ENCODE data around the gene GPBAR1.

GPBAR1 gene

DNA sequence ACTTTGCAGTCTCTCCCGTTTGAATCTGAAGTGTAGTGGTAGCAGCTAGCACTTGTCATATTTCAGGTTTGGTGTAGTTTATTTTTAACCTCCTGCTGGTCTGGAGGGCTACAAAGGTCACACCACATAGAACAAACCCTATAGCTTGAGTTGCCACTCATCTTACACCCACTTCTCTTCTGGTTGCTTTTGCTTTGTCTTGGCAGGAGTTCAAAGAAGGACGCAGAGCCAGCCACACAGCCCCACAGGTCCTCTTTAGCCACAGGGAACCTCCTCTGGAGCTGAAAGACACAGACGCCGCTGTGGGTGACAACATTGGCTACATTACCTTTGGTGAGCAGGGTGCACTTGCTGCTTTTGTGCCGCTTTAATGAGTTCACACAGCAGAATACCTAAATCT lies 15.6 kb upstream of the GPBAR1 start:
- no peak for DNase-seq

DNA sequence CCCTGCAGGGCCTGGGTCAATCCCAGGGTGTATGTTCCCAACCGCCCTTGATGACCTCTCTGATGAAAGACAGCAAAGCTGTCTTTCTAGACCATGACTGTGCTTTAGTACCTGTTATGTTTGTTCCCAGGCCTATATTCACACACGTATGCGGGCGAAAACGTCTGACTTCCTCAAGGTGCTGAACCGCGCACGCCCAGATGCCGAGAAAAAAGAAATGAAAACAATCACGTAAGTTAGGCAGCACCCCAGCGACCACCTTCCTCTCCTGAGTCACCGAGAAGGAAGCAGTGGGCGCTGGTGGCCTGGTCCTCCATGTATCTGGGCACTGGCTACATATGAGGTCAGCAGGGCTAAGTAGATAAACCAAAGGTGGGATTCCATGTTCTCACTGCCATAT lies 11.1 kb upstream of the GPBAR1 start:
- DNase-seq: no peak

DNA sequence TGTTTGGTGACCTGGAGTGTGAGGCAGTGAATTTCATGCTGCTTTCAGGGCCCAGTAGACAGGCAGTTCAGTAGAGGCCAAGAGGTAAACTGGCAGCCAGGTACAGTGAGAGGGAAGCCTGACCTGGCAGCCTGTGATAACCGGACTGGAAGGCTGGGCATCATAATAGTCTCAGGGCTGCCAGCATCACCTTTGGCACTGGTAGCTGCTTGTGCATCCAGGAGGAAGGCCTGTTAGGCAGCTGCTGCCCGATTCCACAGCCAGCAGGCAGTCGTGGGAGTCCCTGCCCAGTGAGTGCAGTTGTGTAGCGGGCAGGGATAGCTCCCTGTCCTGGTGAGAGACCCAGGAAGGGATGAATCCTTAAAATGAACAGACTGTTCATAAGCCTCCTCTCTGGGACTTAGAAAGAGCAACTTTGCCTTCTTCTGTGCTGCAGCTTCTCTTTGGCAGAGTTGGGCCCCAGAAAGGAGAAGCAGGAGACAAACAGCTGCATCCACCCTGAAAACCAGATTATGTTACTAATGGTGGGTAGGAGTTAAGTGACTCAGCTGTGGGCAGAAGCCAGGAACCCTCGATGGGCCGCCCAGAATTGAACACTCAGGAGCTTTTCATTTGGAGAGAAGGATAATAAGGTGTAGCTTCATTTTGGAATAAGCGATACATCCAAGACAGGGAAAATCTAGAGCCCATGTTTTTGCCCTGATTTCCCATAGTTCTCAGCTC lies 8.1 kb upstream of the GPBAR1 start:
- no peak for DNase-seq

DNA sequence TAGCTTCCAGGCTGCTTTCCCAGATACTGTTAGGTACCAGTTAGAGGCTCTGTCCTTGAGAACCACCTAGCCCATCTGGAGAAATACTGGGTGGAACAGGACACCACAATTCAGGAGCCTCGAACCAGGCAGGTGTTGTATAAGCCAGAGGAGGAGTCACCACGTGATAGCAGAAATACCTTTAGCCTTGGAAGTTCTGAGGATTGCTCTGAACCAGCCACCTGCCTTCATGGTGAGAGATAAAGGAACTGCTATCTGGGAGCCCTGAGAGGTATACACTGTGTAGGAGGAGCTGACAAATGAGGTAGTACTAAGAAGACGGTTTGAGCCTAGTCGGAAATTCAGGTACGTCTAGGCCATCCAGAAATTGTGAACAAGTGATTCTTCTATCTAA lies 7.6 kb upstream of the GPBAR1 start:
- no peak for DNase-seq

DNA sequence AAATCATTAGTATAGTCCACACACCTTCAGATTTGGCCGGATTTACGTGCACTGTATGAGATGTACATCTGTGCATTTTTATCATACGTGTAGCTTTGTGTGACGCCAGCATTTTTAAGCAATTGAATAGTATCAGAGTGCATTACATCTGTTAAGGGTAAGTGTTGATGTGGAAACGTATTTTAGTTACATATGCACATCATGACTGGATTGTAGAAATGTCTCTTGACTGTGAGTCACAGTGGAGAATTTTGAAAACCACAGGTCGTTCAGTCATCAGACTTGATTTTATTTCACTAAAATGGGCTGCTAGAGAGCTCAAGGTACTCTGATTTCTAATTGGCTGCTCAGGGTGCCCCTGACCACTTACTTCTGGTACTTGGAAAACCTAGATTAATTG lies 5.4 kb upstream of the GPBAR1 start:
- no peak for DNase-seq

DNA sequence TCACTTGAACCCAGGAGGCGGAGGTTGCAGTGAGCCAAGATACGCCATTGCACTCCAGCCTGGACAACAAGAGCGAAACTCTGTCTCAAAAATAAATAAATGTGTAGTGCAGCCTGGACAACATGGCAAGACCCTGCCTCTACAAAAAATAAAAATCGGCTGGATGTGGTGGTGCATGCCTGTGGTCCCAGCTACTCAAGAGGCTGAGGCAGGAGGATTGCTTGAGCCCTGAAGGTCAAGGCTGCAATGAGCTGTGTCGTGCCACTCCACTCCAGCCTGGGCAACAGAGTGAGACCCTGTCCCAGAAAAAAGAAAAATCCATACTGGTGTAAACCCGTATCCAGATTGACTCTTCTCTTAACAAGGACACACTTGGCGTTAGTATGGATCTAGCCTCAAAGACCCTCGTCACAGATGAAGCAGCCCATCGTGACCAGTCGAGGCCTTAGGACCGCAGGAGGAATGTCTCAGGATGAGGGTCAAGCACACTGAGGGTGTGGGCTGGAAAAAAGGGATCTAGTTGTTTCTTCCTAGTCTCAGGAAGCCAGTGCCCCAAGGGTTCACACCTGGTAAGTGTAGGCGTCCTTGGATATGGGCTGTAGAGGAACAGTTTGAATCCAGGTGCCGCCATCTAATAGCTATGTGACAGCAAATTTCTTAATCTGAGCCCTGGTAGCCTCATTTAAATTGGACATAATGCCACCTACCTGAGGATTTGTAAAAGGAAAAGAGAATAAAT lies 4.0 kb upstream of the GPBAR1 start:
- DNase-seq: no peak

DNA sequence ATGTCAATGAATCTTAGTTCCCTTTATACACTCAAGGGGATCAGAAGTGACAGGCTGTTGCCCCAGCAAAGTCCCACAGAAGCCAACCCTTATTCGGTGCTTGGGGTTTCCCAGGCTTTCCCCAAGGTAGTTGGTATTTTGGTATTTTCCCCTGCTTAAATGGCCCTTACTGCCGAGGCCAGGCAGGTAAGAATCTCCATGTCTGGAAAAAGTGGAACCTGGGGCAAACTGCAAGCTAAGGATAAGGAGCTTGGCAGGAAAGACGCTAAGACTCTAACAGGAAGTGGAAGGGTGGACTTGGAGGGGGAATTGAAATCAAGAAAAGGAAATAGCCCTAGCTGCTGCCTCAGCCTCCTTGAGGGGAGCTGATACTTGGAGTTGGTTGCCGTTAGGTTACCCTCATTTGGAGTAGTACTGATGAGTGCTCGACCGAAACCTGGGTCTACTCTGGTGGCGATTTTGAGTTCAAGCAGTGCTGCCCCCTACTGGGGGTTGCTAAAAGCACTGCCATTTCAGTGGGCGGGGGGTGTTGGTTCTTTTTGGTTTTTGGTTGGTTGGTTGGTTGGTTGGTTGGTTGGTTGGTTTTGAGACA lies 3.3 kb upstream of the GPBAR1 start:
- DNase-seq: peak in 1 of 2 donors; percentile 28

DNA sequence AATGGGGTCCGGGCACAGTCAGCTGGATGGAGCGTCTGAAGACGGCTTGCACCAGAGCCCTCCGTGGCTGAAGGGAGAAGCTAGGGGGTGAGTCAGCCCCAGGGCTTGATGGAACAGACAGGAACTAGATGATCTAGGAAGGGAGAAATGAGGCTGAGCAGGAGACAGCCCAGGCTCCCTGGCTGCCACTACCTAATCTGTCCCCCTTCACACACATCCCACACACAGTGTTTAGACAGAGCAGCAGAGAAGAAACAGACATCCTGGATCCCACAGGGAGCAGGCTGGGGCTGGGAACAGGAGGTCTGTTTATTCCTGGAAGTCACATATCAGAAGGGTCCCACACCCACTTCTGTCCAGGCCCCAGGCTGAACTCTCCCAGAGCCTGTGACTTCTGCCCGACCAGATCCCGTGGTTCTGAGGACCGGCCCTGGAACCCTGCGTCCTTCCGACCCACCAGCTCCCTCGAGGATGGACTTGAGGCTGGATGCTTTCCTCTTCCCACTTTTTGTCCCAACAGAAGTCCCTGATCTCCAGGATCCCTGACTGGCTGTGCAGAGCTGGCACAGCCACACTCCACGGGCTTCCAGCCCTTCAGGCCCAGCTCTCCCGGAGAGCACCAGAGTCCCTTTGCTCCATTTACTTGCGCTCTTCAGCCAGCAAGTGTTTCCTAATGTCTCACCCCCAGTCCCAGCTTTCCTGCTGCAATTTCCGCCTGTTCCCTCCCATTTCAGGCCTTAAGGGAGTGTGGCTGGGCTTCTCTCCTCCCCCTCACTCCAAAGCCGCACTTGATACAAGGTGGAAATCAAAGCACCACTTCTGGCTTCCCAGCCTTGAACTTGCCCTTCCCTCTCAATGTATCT lies 1.5 kb upstream of the GPBAR1 start:
- no peak for DNase-seq

DNA sequence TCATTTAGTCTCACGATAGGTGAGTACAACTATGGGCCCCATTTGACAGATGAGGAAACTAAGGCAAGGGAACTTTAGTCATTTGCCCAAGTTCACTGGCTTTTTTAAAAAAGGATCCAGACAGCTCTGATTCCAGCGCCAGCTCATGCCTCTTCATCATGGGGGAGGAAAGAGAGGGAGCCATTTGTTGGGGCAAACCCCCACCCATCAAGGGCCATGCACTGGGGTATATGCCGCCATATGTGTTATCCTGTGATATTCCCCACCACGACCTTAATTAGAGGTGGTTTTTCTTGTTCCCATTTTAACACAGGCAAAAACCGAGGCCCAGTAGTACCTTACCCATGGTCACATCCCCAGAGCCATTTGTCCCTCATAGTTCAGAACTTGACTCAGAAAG lies 649 bp upstream of the GPBAR1 start:
- DNase-seq: no peak

DNA sequence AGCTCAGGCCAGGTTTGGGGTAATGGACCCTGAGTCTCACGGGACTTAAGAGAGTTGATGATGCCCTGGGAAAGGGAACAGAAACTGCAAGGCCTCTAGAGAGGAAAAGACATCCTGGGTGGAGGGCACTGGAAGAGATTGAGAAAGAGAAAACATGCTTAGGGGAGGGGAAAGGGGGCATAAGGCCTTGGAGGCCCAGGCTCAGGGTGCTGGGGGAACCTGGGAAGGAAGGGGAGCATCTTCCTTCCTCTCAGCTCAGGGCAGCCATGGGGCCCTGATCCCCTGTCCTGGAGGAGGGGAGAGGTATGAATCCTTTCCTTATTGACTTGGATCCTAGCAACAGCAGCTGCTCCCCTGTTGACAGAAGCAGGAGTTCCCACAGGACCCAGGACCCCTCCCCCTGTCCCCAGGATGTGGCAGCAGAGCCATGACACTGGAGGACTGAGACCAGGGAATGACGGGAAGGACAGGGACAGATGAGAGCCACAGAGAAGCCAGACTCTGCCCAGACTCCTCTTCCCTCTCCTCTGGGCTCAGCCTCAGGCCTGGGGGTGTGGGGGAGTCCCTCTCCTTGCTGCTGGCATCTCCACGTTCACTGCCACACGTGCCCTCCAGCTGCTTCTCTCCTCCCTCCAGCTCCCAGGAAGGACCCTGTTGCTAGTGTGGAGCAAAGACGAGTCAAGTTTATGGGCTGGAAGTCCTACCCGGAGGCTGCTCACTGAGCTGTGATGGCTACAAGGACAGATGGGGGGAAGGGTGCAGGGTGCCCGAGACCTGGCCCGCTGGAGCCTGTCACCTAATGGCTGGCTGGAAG lies 815 bp downstream of the GPBAR1 start:
- DNase-seq: no peak

DNA sequence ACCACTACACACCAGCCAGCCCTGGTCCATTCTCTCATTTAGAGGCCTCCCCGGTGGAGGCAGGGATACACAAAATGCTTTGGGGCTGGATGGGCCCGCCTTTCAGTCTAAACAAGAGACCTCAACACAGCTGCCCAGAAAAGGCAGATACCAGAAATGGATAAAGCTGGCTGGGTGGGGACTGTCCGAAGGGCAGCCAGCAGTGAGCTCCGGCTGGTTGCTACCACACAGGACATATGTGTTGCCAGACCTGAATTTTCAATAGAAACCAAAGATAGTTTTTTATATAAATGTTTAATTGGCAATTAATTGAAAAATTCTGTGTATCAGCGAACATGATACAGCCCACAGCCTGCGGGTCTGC lies 1.4 kb downstream of the GPBAR1 start:
- no peak for DNase-seq

DNA sequence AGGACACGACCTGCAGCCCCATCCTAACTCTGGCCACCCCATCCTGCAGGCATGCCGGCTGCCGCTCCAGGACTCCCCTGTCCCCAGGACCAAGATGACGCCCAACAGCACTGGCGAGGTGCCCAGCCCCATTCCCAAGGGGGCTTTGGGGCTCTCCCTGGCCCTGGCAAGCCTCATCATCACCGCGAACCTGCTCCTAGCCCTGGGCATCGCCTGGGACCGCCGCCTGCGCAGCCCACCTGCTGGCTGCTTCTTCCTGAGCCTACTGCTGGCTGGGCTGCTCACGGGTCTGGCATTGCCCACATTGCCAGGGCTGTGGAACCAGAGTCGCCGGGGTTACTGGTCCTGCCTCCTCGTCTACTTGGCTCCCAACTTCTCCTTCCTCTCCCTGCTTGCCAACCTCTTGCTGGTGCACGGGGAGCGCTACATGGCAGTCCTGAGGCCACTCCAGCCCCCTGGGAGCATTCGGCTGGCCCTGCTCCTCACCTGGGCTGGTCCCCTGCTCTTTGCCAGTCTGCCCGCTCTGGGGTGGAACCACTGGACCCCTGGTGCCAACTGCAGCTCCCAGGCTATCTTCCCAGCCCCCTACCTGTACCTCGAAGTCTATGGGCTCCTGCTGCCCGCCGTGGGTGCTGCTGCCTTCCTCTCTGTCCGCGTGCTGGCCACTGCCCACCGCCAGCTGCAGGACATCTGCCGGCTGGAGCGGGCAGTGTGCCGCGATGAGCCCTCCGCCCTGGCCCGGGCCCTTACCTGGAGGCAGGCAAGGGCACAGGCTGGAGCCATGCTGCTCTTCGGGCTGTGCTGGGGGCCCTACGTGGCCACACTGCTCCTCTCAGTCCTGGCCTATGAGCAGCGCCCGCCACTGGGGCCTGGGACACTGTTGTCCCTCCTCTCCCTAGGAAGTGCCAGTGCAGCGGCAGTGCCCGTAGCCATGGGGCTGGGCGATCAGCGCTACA lies 2.1 kb downstream of the GPBAR1 start:
- no peak for DNase-seq

DNA sequence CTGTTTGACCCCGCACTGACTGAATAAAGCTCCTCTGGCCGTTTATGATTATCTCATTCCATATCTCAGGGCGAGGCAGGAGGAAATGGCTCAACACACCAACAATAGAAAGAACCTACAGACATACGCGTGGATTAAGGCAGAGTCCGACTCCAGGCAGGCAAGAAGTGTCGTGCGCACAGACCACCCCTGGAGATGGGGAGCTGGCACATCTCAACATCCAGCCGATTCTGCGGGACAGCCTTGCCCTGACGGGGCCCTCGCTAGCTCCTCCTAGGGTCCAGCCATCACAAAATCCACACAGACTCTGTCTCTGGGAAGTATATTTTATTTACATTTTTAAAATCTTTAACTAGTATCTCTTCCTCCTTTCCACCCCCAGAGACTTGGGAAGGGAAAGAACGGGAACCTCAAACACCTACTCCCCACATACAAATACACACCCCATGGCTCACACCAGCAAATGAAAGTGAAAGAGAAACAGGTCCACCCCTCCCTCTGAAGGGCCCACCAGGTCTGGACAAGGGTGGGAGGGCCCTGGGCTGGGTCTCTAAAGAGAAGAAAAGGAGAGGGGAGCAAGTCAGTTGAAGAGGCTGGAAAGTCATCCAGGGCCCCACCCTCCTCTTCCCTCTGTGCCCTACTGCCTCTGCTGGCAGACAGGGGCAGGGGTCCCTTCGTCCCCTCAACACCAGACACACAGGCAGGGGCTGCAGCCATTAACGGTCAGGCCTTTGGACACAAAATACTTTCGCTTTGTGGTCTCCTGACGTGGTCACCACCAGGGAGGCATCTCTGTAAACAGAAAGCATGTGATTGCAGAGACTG lies 3.2 kb downstream of the GPBAR1 start:
- no peak for DNase-seq

DNA sequence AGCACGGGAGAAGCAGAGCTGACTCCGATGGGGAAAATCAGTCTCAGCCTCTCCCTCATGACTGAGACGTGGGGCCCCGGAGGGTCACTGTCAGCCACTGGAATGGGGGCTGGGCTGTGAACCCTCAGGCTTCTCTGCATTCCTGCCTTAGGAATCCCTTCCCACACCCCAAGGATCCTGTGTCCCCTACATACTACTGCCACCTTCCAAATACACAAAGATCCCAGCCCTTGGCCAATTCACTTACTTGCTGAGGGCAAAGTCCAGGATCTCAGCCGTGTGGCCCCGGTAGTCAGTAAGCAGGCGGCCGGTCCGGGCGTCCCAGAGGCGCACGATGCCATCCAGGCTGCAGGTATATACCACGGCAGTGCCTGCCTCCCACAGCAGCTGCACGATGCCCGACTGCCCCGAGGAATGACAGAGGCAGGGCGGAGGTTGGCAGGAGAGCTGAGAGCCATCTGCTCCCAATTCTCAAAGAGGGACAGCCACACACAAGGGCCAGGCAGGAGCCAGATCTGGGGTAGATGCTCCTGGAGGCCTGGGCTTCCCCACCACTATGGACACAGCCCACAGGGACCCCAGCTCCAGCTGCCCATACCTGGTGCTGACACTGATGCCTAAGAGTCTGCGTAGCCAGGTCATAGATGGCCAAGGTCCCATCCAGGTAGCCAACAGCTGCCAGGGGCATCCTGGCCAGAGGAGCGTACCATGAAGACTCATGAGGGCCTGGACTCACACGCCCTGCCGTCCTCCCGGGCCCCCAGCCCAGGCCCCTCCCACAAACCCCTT lies 4.2 kb downstream of the GPBAR1 start:
- no peak for DNase-seq

DNA sequence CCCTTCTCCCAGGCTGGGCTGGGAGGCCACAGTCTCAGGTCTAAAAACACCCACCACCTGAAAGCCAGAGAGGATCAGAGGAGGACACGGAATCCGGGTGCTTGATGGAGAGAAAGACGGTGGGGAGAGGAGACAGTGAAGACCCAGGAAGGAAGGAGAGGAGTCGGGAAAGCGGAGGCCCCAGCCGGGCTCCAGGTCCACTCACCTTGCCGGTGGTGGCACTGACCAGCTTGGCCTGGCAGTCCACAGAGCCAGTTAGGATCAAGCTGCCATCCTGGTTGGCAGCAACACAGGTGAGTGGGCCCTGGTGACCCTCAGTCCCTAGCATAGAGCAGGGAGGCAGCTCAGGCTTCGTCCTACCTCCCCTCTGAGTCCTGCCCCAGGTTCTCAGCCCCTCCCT lies 4.8 kb downstream of the GPBAR1 start:
- DNase-seq: no peak

DNA sequence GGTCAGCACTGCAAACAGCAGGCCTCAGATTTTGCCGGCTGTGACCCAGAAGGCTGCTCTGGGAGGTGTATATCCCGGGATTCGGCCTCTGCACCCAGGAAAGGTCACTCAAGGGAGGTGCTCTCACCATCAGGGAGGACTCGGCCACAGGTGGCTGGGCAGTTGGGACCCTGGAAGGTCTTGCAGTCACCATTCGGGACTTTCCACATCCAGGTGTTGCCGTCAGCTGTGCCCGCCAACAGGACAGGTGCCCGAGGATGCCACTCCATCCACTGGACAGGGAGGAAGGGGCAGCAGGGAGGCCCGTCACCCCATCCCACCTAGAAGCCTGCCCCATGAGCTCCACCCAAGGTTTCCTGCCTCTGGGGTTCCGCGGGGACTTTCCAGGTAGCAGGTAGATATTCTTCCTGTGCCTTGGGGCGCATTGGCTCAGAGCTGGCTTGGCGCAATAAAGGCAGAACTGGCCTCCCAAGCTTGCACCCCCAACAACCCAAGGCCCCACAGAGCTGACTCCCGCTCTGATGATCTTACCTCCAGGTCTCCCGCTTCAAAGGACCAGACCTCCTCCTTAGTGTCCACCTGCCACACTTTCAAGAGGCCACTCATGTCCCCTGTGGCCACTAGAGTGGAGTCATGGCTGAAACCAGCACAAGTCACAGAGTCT lies 5.6 kb downstream of the GPBAR1 start:
- DNase-seq: no peak

DNA sequence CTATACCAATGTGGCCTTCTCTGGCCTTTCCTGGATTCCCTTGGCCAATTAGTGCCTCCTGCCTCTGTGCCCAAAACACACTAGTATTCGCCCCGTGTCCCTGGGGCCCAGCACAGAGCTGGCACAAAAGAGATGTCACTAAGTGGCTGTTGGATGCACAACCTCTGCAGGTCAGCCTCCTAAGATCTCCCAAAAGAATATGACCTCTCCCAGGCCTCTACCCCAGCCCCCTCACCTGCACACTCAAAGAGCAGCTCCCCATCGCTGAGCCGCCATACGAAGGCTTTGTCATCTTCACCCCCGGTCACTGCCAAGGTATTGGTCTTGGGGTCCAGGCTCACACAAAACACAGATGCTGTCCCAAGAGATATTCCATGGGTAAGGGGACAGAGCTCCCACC lies 6.4 kb downstream of the GPBAR1 start:
- DNase-seq: no peak

DNA sequence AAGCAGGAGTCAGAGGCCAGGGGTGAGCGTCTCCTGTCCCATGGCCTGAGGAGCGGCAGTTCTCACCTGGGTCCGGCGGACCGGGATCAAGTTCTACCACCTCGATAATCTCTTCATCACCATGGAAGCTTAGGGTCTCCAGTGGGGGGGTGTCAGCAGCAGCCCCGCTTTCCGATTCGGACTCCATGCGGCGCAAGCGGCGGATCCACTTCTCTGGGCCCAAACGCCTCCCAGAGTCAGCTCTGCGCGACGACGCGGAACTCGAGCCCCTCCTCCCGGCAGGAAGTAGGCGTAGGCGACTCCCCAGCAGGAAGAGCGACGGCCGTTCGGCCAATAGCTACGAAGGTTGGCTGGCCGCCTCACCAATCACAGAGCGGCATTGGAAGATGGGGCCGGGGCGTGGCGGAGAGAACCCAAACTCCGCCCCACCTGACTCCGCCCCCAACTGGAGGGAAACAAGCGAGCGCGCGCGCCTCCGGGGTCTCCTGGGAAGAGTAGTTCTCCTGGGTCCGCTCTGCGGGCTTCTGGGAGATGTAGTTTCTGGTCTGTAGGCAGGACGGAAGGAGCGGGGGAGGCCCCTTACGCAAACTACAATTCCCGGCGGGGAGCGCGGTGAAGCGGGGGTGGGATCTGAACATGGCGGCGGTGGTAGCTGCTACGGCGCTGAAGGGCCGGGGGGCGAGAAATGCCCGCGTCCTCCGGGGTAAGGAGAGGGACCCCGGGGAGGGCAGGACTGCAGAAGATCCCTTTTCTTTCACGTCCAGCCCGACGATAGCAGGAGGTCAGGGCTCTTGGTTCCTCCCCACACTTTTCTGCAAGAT lies 9.3 kb downstream of the GPBAR1 start, which contains the start of the genes AAMP and PNKD:
Gene AAMP, minus strand, starts transcription at position 238 of the 821 bp plus-strand sequence. Its CDS starts 51 bp downstream, at position 187.
Gene PNKD, plus strand, starts transcription at position 620 of the 821 bp plus-strand sequence. Its CDS starts 17 bp downstream, at position 637.
- peak; percentile 99 to 100 for DNase-seq

Measured in hippocampal formation (tissue), 2 donors.